Activated naive CD8-positive, alpha-beta T cell treated with anti-CD3 and anti-CD28 coated beads for 36 hours (primary cell): Measurements from ENCODE around the gene REPS2. TPM values are rescaled to one million over a fixed set of nuclear protein-coding genes. Genes with fewer than 3 reads are reported as not detected.

Experiments used
- total RNA-seq, 2 experiments: library from RNA; stranded (reverse); gene quantifications; one replicate each; pipeline ENCODE4 v1.2.3, GENCODE V29; 2021

The REPS2 gene
- total RNA-seq, 2 experiments from 2014 or later = not detected

Other genes starting within 250 kb of the REPS2 start
- gene CTPS2, start 234.0 kb upstream of the REPS2 start, total RNA-seq = 1 to 10 TPM; 6.6 to 7.1 TPM
- 10 to 100 TPM; 20.6 to 22.3 TPM for gene SYAP1, start 227.0 kb upstream of the REPS2 start, total RNA-seq
- 10 to 100 TPM; 27.5 to 28.1 TPM for gene TXLNG, start 160.2 kb upstream of the REPS2 start, total RNA-seq
- 100 to 1,000 TPM; 192 TPM for gene RBBP7, start 76.3 kb upstream of the REPS2 start, total RNA-seq